CD1c-positive myeloid dendritic cell (primary cell): ENCODE measurements around the gene HERPUD2.
"Not testable (repeated sequence)": the region's sequence is repeated elsewhere in the genome, so short reads cannot be mapped to it uniquely, and the experiment has no call there.

Source experiments
- DNase-seq: peaks from one replicate; pipeline ENCODE4 v3.0.0-alpha.2; 2016; ENCODE audit errors: extremely low spot score

Gene HERPUD2

GRCh38 chr7:35677582-35678356, 17.2 kb downstream of the HERPUD2 start:
- no peak for DNase-seq

- DNase-seq = no peak
These were observed 18.7 kb downstream of the HERPUD2 start for GRCh38 chr7:35676211-35676610.

GRCh38 chr7:35670856-35671569, 23.9 kb downstream of the HERPUD2 start:
- no peak for DNase-seq

- not testable (repeated sequence) for DNase-seq
These were observed 34.5 kb downstream of the HERPUD2 start for GRCh38 chr7:35660411-35660810.

- DNase-seq = no peak
These were observed 36.2 kb downstream of the HERPUD2 start for GRCh38 chr7:35658606-35659201.

- DNase-seq = no peak
These were observed 37.8 kb downstream of the HERPUD2 start for GRCh38 chr7:35657125-35657524.

GRCh38 chr7:35654558-35654957, 40.4 kb downstream of the HERPUD2 start:
- not testable (repeated sequence) for DNase-seq

- DNase-seq = no peak
These were observed 42.8 kb downstream of the HERPUD2 start for GRCh38 chr7:35652124-35652523.

GRCh38 chr7:35650751-35651150, 44.2 kb downstream of the HERPUD2 start:
- DNase-seq = no peak

GRCh38 chr7:35649711-35650110, 45.2 kb downstream of the HERPUD2 start:
- DNase-seq = no peak

- no peak for DNase-seq
These were observed 46.6 kb downstream of the HERPUD2 start for GRCh38 chr7:35648367-35648766.

GRCh38 chr7:35647171-35647574, 47.8 kb downstream of the HERPUD2 start:
- no peak for DNase-seq

GRCh38 chr7:35646289-35647023, 48.5 kb downstream of the HERPUD2 start:
- no peak for DNase-seq

GRCh38 chr7:35645691-35646090, 49.2 kb downstream of the HERPUD2 start:
- DNase-seq = no peak

GRCh38 chr7:35630024-35630972, 64.6 kb downstream of the HERPUD2 start:
- no peak for DNase-seq

GRCh38 chr7:35624299-35625186, 70.4 kb downstream of the HERPUD2 start:
- peak; percentile 49 for DNase-seq

GRCh38 chr7:35623381-35623780, 71.6 kb downstream of the HERPUD2 start:
- no peak for DNase-seq

- DNase-seq = no peak
These were observed 75.1 kb downstream of the HERPUD2 start for GRCh38 chr7:35619863-35620262.

GRCh38 chr7:35617041-35617440, 77.9 kb downstream of the HERPUD2 start:
- DNase-seq = no peak

- no peak for DNase-seq
These were observed 81.8 kb downstream of the HERPUD2 start for GRCh38 chr7:35613150-35613549.
